Pons (tissue), 1 donor: ENCODE measurements around the gene ITPK1.
A peak's percentile ranks its signal among the peaks of the same experiment; 100 is the strongest.
"Not testable (repeated sequence)": the region's sequence is repeated elsewhere in the genome, so short reads cannot be mapped to it uniquely, and the experiment has no call there.

Experiments used
- DNase-seq: peaks from one replicate; pipeline ENCODE4 v3.0.0-alpha.2; 2016; ENCODE audit warnings: low spot score

ITPK1 gene

DNA sequence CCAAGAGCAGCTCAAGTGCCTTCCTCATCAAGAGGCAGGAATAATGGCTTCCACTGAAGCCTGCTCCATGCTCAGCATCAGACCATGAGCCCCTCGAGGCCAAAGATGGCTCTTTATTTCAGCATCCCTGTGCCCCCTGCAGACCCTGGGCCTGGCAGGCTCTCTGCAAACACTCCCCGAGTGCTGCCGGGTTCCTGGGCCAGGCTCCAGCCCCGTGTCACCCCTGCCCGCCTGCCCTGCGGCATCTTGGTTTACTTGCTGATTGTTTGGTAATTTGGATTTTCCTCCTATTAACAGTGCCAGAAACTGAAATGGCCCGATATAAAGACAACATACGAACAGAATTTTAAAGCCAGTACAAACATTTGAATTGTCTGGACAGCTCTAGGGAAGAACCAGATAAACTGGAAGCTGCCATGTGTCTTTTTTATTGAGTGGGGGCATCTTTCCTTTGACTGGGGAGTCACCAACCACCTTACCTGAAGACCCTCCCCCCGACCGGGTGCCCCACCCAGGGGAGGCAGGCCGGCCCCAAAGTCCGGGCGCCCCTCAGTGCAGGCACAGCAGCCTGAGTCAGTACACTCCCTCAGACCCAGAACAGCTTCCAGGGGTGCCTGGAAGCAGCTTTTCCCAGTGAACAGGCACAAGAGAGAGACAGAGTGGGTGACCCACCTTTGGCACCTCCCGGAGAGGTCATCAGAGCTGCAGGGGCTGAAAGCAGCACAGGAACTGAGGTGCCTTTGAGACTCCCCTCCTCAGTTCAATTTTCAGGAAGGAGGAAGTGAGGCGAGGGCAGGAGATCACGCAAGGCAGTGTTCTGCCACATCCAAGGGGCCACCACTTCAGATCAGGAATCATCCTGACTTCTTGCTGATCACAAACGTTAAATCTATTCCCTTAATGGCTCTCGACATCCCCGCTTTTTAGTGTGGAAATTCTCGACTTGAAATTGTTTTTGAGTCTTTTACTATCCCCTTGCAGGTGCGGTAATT, 30.6 kb downstream of the ITPK1 start:
- no peak for DNase-seq

- no peak for DNase-seq
Observed at GRCh38 chr14:93084402-93084801, 31.3 kb downstream of the ITPK1 start.

DNA sequence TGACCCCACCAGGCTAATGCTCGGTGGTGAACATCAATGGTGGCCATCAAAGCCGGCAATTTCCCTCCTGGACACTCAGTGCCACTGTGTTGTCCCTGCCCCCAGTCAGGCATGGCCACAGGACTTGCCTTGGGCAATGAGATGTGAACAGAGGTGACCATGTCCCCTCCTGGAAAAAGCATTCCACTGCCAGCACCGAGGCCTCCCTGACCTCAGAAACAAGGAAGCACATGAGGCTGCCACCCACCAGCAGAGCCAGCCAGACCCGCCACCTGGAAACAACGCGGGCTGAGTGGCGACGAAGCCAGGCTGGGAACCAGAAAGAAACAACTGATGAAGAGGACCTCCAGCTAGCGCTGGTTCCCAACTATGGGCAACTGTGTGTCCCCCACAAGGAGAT, 31.8 kb downstream of the ITPK1 start:
- no peak for DNase-seq

DNA sequence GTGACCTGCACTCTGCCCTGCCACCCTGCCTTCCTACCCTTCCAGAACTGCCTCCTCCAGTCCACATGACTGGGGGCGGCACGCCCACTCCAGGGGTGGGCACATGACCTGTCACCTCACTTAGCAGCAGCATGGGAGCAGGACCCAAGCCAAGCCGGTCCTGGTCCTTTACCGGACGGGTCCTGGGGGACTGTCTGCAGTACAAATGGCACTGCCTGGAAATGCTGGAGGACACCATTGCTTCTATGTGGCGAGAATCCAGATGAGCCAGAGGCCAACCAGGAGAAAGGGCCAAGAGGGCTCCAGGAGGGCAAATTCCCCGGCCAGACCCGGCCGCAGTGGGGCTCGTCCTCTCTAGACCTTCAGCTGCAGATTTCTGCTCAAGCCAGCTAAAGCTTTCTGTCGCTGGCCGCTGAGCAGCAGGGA, 33.1 kb downstream of the ITPK1 start:
- DNase-seq: no peak

DNA sequence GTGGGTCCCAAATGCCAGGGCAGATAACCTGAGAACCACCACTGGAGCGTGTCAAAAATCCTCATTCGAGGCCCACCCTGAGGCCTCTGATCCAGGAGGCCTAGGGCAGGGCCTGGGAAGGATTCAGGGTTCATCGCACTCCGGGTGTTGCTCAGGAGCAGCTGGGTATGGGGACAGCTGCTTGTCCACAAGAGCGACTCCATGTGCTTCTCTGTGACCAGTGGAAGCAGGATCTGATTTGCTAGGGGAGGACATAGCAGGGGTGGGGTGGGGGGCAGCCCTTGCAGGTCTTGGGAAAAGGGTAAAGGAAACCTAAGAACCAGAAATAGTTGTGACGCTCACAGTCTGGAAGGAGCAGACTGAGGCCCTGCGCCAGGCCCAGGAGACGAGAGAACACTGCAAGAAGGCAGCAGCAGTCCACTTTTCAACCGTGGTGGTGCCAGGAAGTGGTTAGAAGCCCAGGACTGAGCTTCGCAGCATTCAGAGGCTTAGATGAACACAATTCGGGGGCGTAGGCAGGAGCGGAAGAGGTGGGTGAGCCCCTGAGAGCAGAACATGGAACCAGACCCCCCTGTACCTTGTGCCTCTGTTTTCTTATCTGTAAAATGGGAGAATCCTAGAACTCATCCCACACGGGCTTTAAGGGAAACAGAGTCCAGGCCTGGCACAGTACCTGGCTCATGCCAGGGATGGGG, 33.7 kb downstream of the ITPK1 start:
- no peak for DNase-seq

DNA sequence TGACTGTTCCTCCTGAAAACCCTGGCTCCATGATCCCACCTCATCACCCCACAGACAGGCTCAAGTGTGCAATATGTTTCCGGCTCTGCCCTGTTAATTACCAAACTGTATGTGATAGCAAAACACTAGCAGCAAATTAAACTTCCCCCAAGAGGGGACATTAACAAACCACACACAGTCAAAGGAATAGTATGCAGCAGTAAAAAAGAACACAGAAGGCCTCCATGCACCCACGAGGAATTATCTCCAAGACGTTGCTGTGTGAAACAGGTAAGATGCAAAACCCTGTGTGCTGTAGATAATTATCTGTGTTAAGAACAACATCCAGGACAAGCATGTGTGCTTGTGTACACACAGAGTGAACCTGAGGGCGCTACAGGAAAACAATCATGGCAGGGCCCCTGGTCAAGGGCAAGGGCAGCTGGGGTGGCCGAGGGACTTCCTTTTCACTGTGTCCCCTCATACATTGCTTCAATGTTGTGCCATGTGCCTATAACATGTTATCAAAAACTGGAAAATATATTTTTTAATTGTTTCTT, 35.8 kb downstream of the ITPK1 start:
- no peak for DNase-seq

DNA sequence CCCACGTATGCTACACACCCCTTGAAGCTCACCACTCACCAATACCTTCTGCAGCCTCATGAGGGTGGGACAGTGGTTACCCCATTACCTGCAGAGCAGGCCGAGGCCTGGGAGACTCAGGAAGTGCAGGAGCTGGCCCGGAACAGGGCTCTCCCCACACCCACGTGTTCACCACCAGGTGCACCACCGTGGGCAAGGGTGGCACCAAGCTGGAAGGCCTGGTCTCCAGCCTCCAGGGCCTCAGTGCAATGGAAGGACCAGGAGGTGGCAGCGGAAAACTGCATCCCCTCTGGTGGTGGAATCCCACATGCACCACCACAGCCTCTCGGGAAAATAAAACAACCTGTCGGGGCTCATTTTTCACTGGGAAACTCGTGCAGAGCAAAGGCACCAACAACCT, 36.4 kb downstream of the ITPK1 start:
- no peak for DNase-seq

GRCh38 chr14:93078870-93079269, 36.9 kb downstream of the ITPK1 start:
- no peak for DNase-seq

DNA sequence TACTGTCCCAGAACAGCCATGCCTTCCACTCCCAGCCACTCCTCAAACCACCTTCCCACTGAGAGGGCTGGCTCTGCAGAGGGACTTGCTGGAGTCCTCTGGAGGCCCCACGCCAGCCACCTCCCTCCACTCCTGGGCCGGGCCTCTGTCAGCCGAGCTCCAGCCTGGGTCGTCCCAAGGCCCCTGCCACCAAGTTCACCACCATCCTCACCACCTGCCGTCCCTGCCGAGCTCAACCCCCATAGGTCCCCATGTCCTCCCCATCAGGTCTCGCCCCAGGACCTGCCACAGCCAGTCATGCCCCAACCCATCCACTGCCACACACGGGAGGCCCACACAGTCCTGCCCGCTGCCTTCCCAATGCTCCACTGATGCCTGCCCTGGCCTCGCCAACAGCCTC, 39.0 kb downstream of the ITPK1 start:
- no peak for DNase-seq

DNA sequence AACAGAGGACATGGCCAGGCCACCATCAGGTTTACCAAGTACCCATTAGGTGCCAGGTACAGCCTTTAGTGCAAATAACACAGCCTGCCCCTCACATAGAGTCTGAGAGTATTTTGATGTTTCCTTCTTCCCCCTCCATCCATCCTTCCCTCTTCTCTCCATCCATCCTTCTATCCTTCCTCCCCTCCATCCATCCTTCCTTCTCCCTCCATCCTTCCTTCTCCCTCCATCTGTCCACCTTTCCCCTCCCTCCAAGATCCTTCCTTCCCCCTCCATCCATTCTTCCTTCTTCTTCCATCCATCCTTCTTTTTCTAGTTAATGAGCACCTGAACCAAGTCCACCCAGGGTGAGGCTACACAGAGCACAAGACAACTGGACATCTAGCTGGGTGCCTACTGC, 39.8 kb downstream of the ITPK1 start:
- DNase-seq: no peak

GRCh38 chr14:93073910-93074769, 41.6 kb downstream of the ITPK1 start:
- DNase-seq: peak; percentile 74

DNA sequence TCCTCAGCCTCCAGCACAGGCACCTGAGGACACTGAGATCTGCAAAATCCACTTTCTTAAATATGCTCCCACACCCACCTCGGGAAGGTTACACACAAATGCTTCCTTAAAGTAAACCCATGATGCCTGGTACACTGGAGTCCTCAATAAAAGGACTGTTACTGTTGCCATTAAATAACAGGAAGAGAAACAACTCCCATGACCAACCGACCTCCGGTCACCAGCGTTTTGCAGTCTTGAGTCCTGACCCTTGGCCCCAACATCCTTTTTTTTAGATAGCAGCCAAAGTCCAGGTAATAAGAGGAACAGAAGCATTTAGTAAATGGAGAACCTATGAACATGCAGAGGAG, 42.4 kb downstream of the ITPK1 start:
- peak; percentile 65 for DNase-seq

- no peak for DNase-seq
Observed at GRCh38 chr14:93072659-93073357, 42.9 kb downstream of the ITPK1 start.

GRCh38 chr14:93068711-93069110, 47.0 kb downstream of the ITPK1 start:
- no peak for DNase-seq

DNA sequence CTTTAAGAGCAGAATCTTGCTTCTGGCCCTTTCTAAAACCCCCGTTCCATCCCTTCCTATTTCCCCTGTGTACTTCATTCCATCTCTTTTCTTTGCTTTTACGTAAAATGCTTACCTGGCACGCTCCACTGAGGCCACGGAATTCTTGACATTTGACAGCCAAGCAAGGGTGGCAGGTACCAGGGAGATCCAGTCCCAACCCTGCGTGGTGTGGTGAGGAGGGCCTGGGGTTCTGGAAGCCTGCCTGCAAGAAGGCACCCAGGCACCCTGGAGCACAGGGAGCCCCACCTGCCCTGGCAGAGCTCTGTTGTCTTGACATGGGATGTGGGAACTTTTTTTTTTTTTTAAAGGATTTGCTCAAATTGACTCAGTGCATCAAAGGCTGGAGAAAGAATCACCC, 48.6 kb downstream of the ITPK1 start:
- DNase-seq: no peak

DNA sequence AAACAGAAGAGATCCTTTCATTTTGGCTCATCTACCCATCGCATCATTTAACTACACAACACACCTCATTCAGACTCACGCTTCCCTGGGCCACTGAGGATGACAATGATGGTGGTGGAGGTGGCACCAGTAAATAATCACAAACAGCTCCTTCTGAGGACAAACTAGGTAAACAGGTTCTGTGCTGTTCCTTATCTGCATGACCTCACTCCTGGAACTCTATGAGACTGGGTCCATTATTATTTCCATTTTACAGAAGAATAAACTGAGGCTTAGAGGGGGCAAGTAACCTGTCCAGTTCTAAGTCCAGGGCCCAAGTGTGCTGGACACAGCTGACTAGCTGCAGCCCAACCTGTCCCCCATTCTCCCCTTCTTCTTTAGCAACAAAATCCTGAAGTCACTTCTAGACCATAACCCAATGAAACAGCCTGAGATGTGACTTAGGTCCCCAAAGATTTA, 50.4 kb downstream of the ITPK1 start:
- DNase-seq: no peak

- no peak for DNase-seq
Observed at GRCh38 chr14:93064411-93065271, 51.1 kb downstream of the ITPK1 start.

DNA sequence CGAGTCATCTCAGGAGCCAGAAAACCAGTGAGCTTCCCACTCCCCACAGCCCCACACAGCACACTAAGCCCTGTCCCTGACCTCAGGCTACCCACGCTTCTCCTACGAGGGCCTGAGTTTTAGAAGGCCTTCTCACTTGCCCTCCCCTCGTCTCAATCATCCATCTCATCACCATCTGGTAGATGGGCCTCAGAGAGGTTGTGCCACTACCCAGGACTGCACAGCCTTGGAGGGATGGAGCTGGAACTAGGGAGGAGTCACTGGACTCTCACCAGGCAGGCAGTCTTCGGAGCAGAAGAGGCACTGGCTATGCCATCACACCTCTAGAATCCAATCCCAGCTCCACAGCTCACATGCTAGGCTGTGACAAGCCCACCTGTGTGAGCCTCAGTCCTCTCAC, 52.3 kb downstream of the ITPK1 start:
- DNase-seq: no peak

DNA sequence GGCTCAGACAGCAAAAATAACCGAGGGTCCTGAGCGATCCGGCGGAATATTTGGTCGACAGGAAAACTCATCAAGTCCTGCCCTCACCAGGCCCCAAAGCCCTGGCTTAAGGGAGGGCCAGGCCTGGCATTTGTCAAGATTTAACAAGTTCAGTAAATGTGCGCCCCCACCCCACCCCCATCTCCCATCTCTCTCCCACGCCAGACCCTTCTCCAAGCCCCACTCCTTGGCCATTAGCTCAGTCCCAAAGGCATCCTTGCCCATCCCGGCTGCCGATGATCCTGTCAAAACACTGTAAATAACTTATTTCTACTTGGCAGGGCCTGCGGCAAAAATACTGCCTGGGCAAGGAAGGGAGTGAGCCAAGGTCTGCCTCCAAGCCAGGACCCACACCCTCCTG, 52.8 kb downstream of the ITPK1 start:
- DNase-seq: no peak

- DNase-seq: not testable (repeated sequence)
Observed at GRCh38 chr14:93062013-93062412, 53.7 kb downstream of the ITPK1 start.
